CD4-positive, CD25-positive, alpha-beta regulatory T cell (primary cell): ENCODE data around the gene SEL1L2. TPM values are rescaled to one million over a fixed set of nuclear protein-coding genes. Genes with fewer than 3 reads are reported as not detected.

Experiments used
- ATAC-seq, 2 donors: fragments of 150-1000 bp; cut with Tn5 transposase; one replicate each; pipeline ENCODE4 v1.10.0; 2021; ENCODE audit warnings: low read depth in 2 of 2, moderate number of reproducible peaks in 2 of 2, moderate library complexity in 1 of 2
- DNase-seq, 3 donors: peaks; one replicate each; pipeline versions ENCODE4 v3.0.0 to v3.0.0-alpha.2; 2012 to 2022; ENCODE audit warnings: mixed read lengths in 1 of 3
- H3K27ac ChIP-seq: one replicate; pipeline ENCODE4 v1.7.0; 2013; ENCODE audit warnings: mild to moderate bottlenecking, low read length; ENCODE audit not compliant: insufficient read depth, poor library complexity, severe bottlenecking
- H3K27me3 ChIP-seq: one replicate; pipeline ENCODE4 v1.7.0; 2013; ENCODE audit warnings: low read length; ENCODE audit not compliant: control insufficient read depth, insufficient read depth
- H3K36me3 ChIP-seq: one replicate; pipeline ENCODE4 v1.7.0; 2013; ENCODE audit warnings: mild to moderate bottlenecking, low read length, moderate library complexity; ENCODE audit not compliant: control insufficient read depth, insufficient read depth
- H3K4me1 ChIP-seq: 2 replicates; pipeline ENCODE4 v1.7.0; 2013; ENCODE audit warnings: mild to moderate bottlenecking, low read length; ENCODE audit not compliant: insufficient read depth, control insufficient read depth, poor library complexity, severe bottlenecking
- H3K4me3 ChIP-seq: one replicate; pipeline ENCODE4 v1.7.0; 2013; ENCODE audit warnings: low read depth, mild to moderate bottlenecking, low read length, moderate library complexity
- H3K9me3 ChIP-seq, 2 experiments: 1 replicate in 1 of 2; 2 replicates in 1 of 2; pipeline ENCODE4 v1.7.0; 2013; ENCODE audit warnings: low read length in 2 of 2, mild to moderate bottlenecking in 1 of 2, moderate library complexity in 1 of 2; ENCODE audit not compliant: control insufficient read depth in 2 of 2
- H3K27ac Mint-ChIP-seq, 3 donors: one replicate each; pipeline ENCODE4 v1.8.0; 2020 to 2022; ENCODE audit warnings: mild to moderate bottlenecking in 3 of 3, mixed read lengths in 3 of 3, moderate library complexity in 2 of 3
- H3K27me3 Mint-ChIP-seq: one replicate; pipeline ENCODE4 v1.8.0; 2022; ENCODE audit warnings: mild to moderate bottlenecking, mixed read lengths
- H3K36me3 Mint-ChIP-seq: one replicate; pipeline ENCODE4 v1.8.0; 2020; ENCODE audit warnings: mixed read lengths
- H3K4me1 Mint-ChIP-seq, 4 donors: one replicate each; pipeline ENCODE4 v1.8.0; 2020 to 2022; ENCODE audit warnings: mixed read lengths in 4 of 4, mild to moderate bottlenecking in 1 of 4
- H3K4me3 Mint-ChIP-seq, 4 donors: one replicate each; pipeline ENCODE4 v1.8.0; 2020 to 2022; ENCODE audit warnings: mild to moderate bottlenecking in 4 of 4, mixed read lengths in 4 of 4, moderate library complexity in 3 of 4
- H3K9me3 Mint-ChIP-seq, 7 donors: one replicate each; pipeline ENCODE4 v1.8.0; 2020 to 2022; ENCODE audit warnings: mixed read lengths in 7 of 7, mild to moderate bottlenecking in 3 of 7, moderate library complexity in 2 of 7
- polyA plus RNA-seq, 4 donors: library from polyadenylated mRNA; unstranded; fragments of 300-500 nt; fragmentation: Illumina TruSeq; gene quantifications; one replicate each; pipeline ENCODE4 v1.2.3, GENCODE V29; 2021
- total RNA-seq: library from RNA; stranded (reverse); gene quantifications from one replicate; pipeline ENCODE4 v1.2.3, GENCODE V29; 2022

Gene SEL1L2
- total and polyA plus RNA-seq, 5 donors from 2014 or later = not detected

GRCh38 chr20:13813910-13814309 is 176.5 kb downstream of the SEL1L2 start:
- no peak for ATAC-seq
- peaks cover 90% of the 10 kb centered on the region for H3K36me3 ChIP-seq
- H3K9me3 Mint-ChIP-seq = no peaks in the 10 kb centered on the region
- no peak overlapping the region for H3K4me3 Mint-ChIP-seq
- no peak for DNase-seq
- H3K4me1 ChIP-seq = no peaks in the 10 kb centered on the region
- H3K4me3 ChIP-seq = no peak overlapping the region
- no peaks in the 10 kb centered on the region for H3K9me3 ChIP-seq
- peak overlapping the region in 2 of 3 donors; percentile 3 to 48 for H3K27ac Mint-ChIP-seq
- peaks cover 40% of the 10 kb centered on the region for H3K36me3 Mint-ChIP-seq
- H3K27ac ChIP-seq = no peak overlapping the region
- H3K4me1 Mint-ChIP-seq = peaks cover 0 to 8% (median 4%) of the 10 kb centered on the region in 4 donors
- H3K27me3 ChIP-seq = no peaks in the 10 kb centered on the region
- no peaks in the 10 kb centered on the region for H3K27me3 Mint-ChIP-seq

DNA sequence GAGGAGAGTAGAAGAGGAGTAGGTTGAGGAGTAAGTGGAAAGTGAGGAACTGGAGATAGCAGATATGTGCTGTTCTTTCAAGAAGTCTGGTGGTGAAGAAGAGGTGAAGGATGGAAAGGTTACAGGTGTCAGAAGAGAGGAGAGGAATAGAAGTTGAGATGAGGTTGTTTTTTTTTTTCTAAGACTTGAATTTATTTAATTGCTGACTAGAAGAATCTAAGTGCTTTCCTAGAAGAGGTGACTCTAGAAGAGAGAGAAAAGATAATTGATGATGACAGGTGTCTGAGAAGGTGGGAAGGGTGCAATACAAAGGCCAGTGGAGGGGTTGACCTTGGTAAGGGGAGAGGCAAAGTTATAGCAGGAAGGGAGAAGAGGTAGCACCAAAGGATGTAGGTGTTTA is 180.0 kb downstream of the SEL1L2 start:
- Histone ChIP-seq H3K4me1 (no peaks in the 10 kb centered on the region), H3K9me3 (no peaks in the 10 kb centered on the region), H3K4me3 (no peak overlapping the region), H3K27ac (no peak overlapping the region), H3K36me3 (peaks cover 83% of the 10 kb centered on the region), H3K27me3 (no peaks in the 10 kb centered on the region)
- H3K27me3 Mint-ChIP-seq = no peaks in the 10 kb centered on the region
- H3K9me3 Mint-ChIP-seq = no peaks in the 10 kb centered on the region
- DNase-seq (no peak), ATAC-seq (no peak)
- H3K4me3 Mint-ChIP-seq = no peak overlapping the region
- H3K4me1 Mint-ChIP-seq = peaks cover 0 to 2% (median under 1%) of the 10 kb centered on the region in 4 donors
- peaks cover 21% of the 10 kb centered on the region for H3K36me3 Mint-ChIP-seq
- no peak overlapping the region for H3K27ac Mint-ChIP-seq

- no peaks in the 10 kb centered on the region for H3K27me3 Mint-ChIP-seq
- H3K4me3 Mint-ChIP-seq = no peak overlapping the region
- H3K4me1 Mint-ChIP-seq = peaks cover 0 to 2% (median 0%) of the 10 kb centered on the region in 4 donors
- no peaks in the 10 kb centered on the region for H3K9me3 Mint-ChIP-seq
- no peak for ATAC-seq
- no peaks in the 10 kb centered on the region for H3K9me3 ChIP-seq
- no peak for DNase-seq
- H3K4me1 ChIP-seq = no peaks in the 10 kb centered on the region
- H3K4me3 ChIP-seq = no peak overlapping the region
- peaks cover 18% of the 10 kb centered on the region for H3K36me3 Mint-ChIP-seq
- H3K27ac ChIP-seq = no peak overlapping the region
- H3K36me3 ChIP-seq = peaks cover 83% of the 10 kb centered on the region
- no peaks in the 10 kb centered on the region for H3K27me3 ChIP-seq
- H3K27ac Mint-ChIP-seq = no peak overlapping the region
Observed at GRCh38 chr20:13809855-13810254, 180.6 kb downstream of the SEL1L2 start.

DNA sequence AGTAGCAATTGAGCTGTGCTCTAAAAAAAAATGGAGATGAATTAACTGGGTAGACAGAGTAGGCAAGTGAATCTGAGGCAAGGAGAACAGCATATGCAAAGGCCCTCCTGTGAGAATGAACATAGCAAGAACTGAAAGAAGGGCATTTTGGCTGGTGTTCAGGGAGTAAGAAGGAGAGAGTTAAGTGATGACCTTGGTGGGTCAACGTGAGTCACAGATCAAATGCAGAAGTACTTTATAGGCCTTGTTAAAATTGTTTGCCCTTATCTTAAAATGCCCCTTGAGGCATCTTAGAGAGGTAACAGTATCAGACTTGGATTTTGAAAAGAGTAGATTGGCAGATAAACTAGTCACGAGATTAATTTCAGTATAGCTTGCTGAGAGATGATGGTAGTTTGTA is 181.0 kb downstream of the SEL1L2 start:
- Mint-ChIP-seq H3K4me3 (no peak overlapping the region), H3K36me3 (peaks cover 17% of the 10 kb centered on the region), H3K4me1 (peaks cover 0 to 2% (median 0%) of the 10 kb centered on the region in 4 donors), H3K9me3 (no peaks in the 10 kb centered on the region), H3K27ac (no peak overlapping the region), H3K27me3 (no peaks in the 10 kb centered on the region)
- H3K27ac ChIP-seq = no peak overlapping the region
- ATAC-seq (no peak), DNase-seq (no peak)
- no peaks in the 10 kb centered on the region for H3K9me3 ChIP-seq
- H3K27me3 ChIP-seq = no peaks in the 10 kb centered on the region
- H3K4me1 ChIP-seq = no peaks in the 10 kb centered on the region
- peaks cover 83% of the 10 kb centered on the region for H3K36me3 ChIP-seq
- no peak overlapping the region for H3K4me3 ChIP-seq

GRCh38 chr20:13800728-13801134 is 189.7 kb downstream of the SEL1L2 start:
- H3K36me3 Mint-ChIP-seq = peaks cover 32% of the 10 kb centered on the region
- no peak for ATAC-seq
- H3K4me1 ChIP-seq = no peaks in the 10 kb centered on the region
- peaks cover 0 to 6% (median 3%) of the 10 kb centered on the region in 4 donors for H3K4me1 Mint-ChIP-seq
- no peak overlapping the region for H3K4me3 ChIP-seq
- no peak overlapping the region for H3K4me3 Mint-ChIP-seq
- H3K27me3 Mint-ChIP-seq = no peaks in the 10 kb centered on the region
- no peaks in the 10 kb centered on the region for H3K9me3 ChIP-seq
- H3K9me3 Mint-ChIP-seq = no peaks in the 10 kb centered on the region
- H3K27me3 ChIP-seq = no peaks in the 10 kb centered on the region
- no peak overlapping the region for H3K27ac Mint-ChIP-seq
- no peak overlapping the region for H3K27ac ChIP-seq
- peaks cover 72% of the 10 kb centered on the region for H3K36me3 ChIP-seq
- DNase-seq = no peak

DNA sequence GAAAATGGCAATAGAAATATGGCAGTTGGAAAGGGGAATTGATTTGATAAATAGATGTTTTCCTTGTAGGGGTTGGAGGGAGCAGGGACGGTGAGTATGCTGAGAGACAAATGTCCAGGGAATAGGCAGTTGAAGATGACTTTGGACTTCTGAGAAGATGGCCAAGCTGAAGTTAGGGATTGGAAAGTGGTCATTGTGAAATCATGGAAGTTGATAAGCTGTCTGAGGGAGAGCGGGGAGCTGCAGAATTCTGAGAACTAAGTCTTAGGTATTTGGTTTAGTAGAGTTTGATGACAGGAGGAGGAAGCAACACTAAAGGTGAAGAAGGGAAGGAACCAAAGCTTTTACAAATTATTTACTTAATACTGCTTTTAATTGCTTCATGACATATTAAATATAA is 190.4 kb downstream of the SEL1L2 start:
- H3K27ac Mint-ChIP-seq = peak overlapping the region; percentile 5 to 72 (median 17)
- no peak overlapping the region for H3K27ac ChIP-seq
- H3K4me1 ChIP-seq = no peaks in the 10 kb centered on the region
- H3K4me3 Mint-ChIP-seq = no peak overlapping the region
- DNase-seq (no peak), ATAC-seq (no peak)
- H3K4me1 Mint-ChIP-seq = peaks cover 0 to 6% (median 3%) of the 10 kb centered on the region in 4 donors
- H3K36me3 Mint-ChIP-seq = peaks cover 37% of the 10 kb centered on the region
- no peaks in the 10 kb centered on the region for H3K27me3 ChIP-seq
- no peaks in the 10 kb centered on the region for H3K9me3 ChIP-seq
- peaks cover 74% of the 10 kb centered on the region for H3K36me3 ChIP-seq
- no peaks in the 10 kb centered on the region for H3K27me3 Mint-ChIP-seq
- no peaks in the 10 kb centered on the region for H3K9me3 Mint-ChIP-seq
- no peak overlapping the region for H3K4me3 ChIP-seq

Other genes starting within 250 kb of the SEL1L2 start
- 8.5 TPM for gene ESF1, start 205.7 kb downstream of the SEL1L2 start, total RNA-seq
- gene ESF1, start 205.7 kb downstream of the SEL1L2 start, polyA plus RNA-seq = 1 to 10 TPM; 4.1 to 5.0 (median 4.6) TPM
- gene NDUFAF5, start 205.6 kb downstream of the SEL1L2 start, total RNA-seq = 51.4 TPM
- gene NDUFAF5, start 205.6 kb downstream of the SEL1L2 start, polyA plus RNA-seq = 10 to 100 TPM in 3 of 4 donors, 1 to 10 TPM in 1; 7.3 to 17.8 (median 11.2) TPM
- not detected for gene MACROD2, start 4.9 kb upstream of the SEL1L2 start, total RNA-seq
- 1 to 10 TPM in 1 of 4 donors, not detected in 3; 1.4 TPM for gene MACROD2, start 4.9 kb upstream of the SEL1L2 start, polyA plus RNA-seq